Measurements from ENCODE around the gene TMEM135. TPM values are rescaled to one million over a fixed set of nuclear protein-coding genes. Genes with fewer than 3 reads are reported as not detected.

TMEM135 gene
- total RNA-seq, 1 donor from 2014 or later = 33.9 TPM

- no peak for TF ChIP-seq CTCF (conservative IDR thresholded peaks at IDR 0.05)
- Mint-ChIP-seq H3K27me3 (no peaks in the 10 kb centered on the region), H3K4me3 (no peak overlapping the region), H3K27ac (no peak overlapping the region), H3K36me3 (peaks cover 9% of the 10 kb centered on the region), H3K9me3 (peaks cover 4% of the 10 kb centered on the region), H3K4me1 (ENCODE audit: unreplicated experiment) (no peaks in the 10 kb centered on the region)
- DNase-seq (ENCODE audit: extremely low spot score, unreplicated experiment) = no peak
Observed at GRCh38 chr11:87136236-87136635, 98.5 kb downstream of the TMEM135 start.

DNA sequence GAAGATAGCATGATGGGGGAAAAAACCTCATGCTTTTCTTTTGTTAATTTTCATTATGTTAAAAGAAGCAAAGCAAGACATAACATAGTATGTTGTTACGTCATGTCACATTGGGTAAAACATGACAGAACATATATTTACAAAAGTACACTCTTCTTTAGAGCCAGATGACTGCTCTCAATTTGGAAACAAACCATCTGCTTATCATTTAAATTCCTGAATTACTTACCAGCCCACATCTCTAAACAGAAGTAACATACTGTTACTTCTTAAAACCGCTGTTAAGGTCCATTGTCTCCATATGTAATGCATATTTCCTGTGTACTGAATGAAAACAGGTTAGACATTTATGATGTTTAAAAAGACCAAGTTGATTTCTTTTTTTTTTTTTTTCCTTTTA lies 100.0 kb downstream of the TMEM135 start:
- no peak for DNase-seq (ENCODE audit: extremely low spot score, unreplicated experiment)
- Mint-ChIP-seq H3K4me3 (no peak overlapping the region), H3K27me3 (no peaks in the 10 kb centered on the region), H3K4me1 (ENCODE audit: unreplicated experiment) (no peaks in the 10 kb centered on the region), H3K36me3 (peaks cover 9% of the 10 kb centered on the region), H3K27ac (no peak overlapping the region), H3K9me3 (peaks cover 4% of the 10 kb centered on the region)
- TF ChIP-seq CTCF (conservative IDR thresholded peaks at IDR 0.05) = no peak

GRCh38 chr11:87139475-87139874 lies 101.7 kb downstream of the TMEM135 start:
- H3K27ac Mint-ChIP-seq = no peak overlapping the region
- no peaks in the 10 kb centered on the region for H3K27me3 Mint-ChIP-seq
- no peak for DNase-seq (ENCODE audit: extremely low spot score, unreplicated experiment)
- H3K9me3 Mint-ChIP-seq = peaks cover 4% of the 10 kb centered on the region
- no peak overlapping the region for H3K4me3 Mint-ChIP-seq
- no peak for TF ChIP-seq CTCF (conservative IDR thresholded peaks at IDR 0.05)
- H3K36me3 Mint-ChIP-seq = peaks cover 9% of the 10 kb centered on the region
- no peaks in the 10 kb centered on the region for H3K4me1 Mint-ChIP-seq (ENCODE audit: unreplicated experiment)

- Mint-ChIP-seq H3K9me3 (peaks cover 4% of the 10 kb centered on the region), H3K4me3 (no peak overlapping the region), H3K4me1 (ENCODE audit: unreplicated experiment) (peaks cover 3% of the 10 kb centered on the region), H3K27me3 (no peaks in the 10 kb centered on the region), H3K27ac (no peak overlapping the region), H3K36me3 (peaks cover 9% of the 10 kb centered on the region)
- no peak for TF ChIP-seq CTCF (conservative IDR thresholded peaks at IDR 0.05)
- no peak for DNase-seq (ENCODE audit: extremely low spot score, unreplicated experiment)
Observed at GRCh38 chr11:87141322-87141721, 103.6 kb downstream of the TMEM135 start.

DNA sequence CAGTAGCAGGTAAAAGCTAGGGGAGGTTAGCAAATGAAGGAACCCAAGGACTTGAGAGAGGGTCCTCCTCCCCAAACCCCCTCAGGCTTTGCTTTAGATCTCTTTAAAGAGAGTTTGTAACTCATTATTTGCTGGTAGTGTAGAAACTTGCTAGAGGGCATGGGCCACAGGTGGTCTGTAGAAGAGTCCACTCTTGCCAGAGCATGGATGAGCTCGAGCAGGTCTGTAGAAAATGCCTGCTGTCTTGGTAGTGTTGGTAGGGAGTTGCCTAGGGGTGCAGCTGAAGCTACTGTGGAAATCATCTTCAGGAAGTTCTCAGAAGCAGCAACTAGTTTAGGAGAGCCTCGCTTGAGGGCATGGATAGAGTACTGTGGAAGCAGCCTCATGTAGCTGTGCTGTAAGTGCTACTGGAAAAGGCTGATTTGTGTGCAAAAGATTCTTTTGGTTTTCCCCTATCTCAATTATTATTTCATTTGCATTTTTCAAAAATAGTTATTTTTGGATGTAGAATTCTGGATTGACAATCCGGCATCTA lies 104.3 kb downstream of the TMEM135 start:
- Mint-ChIP-seq H3K36me3 (peaks cover 9% of the 10 kb centered on the region), H3K27ac (no peak overlapping the region), H3K4me1 (ENCODE audit: unreplicated experiment) (peaks cover 3% of the 10 kb centered on the region), H3K27me3 (no peaks in the 10 kb centered on the region), H3K4me3 (no peak overlapping the region), H3K9me3 (peaks cover 4% of the 10 kb centered on the region)
- no peak for TF ChIP-seq CTCF (conservative IDR thresholded peaks at IDR 0.05)
- no peak for DNase-seq (ENCODE audit: extremely low spot score, unreplicated experiment)

- no peak for DNase-seq (ENCODE audit: extremely low spot score, unreplicated experiment)
- Mint-ChIP-seq H3K27me3 (no peaks in the 10 kb centered on the region), H3K4me3 (no peak overlapping the region), H3K36me3 (peaks cover 9% of the 10 kb centered on the region), H3K9me3 (peaks cover 4% of the 10 kb centered on the region), H3K27ac (no peak overlapping the region), H3K4me1 (ENCODE audit: unreplicated experiment) (peaks cover 3% of the 10 kb centered on the region)
- TF ChIP-seq CTCF (conservative IDR thresholded peaks at IDR 0.05) = no peak
Observed at GRCh38 chr11:87142594-87142993, 104.9 kb downstream of the TMEM135 start.

All from type B pancreatic cell (in vitro differentiated cells).